ENCODE results near the gene PTGS1.

Gene PTGS1

DNA sequence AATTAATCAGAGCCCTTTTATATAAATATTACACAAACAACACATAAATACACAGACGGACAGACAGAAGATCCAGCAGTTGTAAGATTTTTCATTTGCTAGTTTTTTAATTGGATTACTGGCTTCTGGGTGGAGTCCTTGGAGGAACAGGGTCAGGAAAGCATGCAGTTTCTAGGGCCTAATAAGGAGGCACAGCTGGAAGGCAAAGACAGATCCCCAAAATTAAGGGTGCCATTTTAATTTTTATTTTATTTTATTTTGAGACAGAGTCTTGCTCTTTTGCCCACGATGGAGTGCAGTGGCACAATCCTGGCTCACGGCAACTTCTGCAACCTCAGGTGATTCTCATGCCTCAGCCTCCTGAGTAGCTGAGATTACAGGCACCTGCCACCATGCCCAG lies 49.5 kb downstream of the PTGS1 start:
- no peak overlapping the region for H3K4me3 ChIP-seq (ENCODE audit: low read depth, low read length)
- DNase-seq (ENCODE audit: low read depth) = no peak
- in situ Hi-C loops (cut with HindIII; ENCODE audit: low sequenced_read_pairs) = no loop called here
- TF ChIP-seq, protein P1, sequence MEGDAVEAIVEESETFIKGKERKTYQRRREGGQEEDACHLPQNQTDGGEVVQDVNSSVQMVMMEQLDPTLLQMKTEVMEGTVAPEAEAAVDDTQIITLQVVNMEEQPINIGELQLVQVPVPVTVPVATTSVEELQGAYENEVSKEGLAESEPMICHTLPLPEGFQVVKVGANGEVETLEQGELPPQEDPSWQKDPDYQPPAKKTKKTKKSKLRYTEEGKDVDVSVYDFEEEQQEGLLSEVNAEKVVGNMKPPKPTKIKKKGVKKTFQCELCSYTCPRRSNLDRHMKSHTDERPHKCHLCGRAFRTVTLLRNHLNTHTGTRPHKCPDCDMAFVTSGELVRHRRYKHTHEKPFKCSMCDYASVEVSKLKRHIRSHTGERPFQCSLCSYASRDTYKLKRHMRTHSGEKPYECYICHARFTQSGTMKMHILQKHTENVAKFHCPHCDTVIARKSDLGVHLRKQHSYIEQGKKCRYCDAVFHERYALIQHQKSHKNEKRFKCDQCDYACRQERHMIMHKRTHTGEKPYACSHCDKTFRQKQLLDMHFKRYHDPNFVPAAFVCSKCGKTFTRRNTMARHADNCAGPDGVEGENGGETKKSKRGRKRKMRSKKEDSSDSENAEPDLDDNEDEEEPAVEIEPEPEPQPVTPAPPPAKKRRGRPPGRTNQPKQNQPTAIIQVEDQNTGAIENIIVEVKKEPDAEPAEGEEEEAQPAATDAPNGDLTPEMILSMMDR (IDR thresholded peaks at IDR 0.05; ENCODE audit: low read depth, low read length, missing control alignments) = no peak

DNA sequence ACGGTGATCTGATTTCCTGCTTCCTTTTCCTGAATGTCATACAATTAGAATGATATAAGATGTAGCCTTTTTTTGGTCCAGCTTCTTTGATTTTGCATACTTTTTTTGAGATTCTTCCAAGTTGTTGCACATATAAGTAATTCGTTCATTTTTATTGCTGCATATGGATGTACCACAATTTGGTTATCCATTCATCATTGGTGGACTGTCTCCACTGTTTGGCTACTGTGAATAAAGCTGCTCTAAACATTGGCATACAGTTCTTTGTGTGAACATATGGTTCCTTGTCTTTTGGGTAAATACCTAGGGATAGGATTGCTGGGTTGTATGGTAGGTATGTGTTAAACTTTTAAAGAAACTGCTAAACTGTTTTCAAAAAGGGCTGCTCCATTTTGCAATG lies 54.3 kb downstream of the PTGS1 start:
- H3K4me3 ChIP-seq (ENCODE audit: low read depth, low read length) = no peak overlapping the region
- in situ Hi-C loops (cut with HindIII; ENCODE audit: low sequenced_read_pairs) = no loop called here
- TF ChIP-seq, protein P1 (IDR thresholded peaks at IDR 0.05; ENCODE audit: low read depth, low read length, missing control alignments) = no peak
- no peak for DNase-seq (ENCODE audit: low read depth)

DNA sequence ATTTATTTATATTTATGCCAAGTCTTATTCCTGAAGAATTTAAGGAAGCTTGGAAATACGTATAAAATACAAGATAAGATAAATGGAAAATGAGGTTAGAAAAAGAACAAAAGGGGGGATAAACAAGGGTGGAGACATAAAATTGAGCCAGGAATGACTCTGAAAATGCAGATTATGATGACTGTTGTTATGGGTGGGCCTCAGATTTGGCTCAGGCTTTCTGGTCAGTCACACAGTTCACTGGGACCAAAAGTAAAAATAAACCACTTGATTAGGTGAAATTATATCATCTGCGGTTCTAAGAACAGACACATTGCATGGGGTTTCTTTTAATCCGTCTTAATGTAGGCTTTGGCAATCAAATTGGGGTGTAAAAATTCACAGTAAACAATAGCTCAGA lies 55.9 kb downstream of the PTGS1 start:
- in situ Hi-C loops (cut with HindIII; ENCODE audit: low sequenced_read_pairs) = no loop called here
- TF ChIP-seq, protein P1 (IDR thresholded peaks at IDR 0.05; ENCODE audit: low read depth, low read length, missing control alignments) = no peak
- DNase-seq (ENCODE audit: low read depth) = no peak

DNA sequence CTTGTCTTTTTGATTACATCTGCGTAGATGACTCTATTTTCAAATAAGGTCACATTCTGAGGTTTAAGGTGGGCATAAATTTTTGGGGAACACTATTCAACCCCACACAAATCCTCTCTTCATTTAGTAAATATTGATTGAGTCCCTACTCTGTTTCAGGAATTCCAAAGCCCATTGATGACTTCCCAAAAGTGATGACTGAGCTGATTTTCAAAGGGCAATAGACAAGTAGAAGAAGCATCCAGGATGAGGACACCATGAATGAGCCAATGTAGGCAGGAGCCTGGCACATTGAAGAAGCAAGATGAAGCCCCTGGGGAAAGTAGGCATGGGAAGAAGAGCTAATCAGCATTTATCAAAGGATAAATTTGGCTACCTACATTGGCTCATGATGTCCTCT lies 71.7 kb downstream of the PTGS1 start:
- TF ChIP-seq, protein P1 (IDR thresholded peaks at IDR 0.05; ENCODE audit: low read depth, low read length, missing control alignments) = no peak
- in situ Hi-C loops (cut with HindIII; ENCODE audit: low sequenced_read_pairs) = no loop called here
- DNase-seq (ENCODE audit: low read depth) = no peak

More for the DNA sequence above, 55.9 kb downstream of the PTGS1 start:
- no peak overlapping the region for H3K4me3 ChIP-seq (ENCODE audit: low read depth, low read length)

DNA sequence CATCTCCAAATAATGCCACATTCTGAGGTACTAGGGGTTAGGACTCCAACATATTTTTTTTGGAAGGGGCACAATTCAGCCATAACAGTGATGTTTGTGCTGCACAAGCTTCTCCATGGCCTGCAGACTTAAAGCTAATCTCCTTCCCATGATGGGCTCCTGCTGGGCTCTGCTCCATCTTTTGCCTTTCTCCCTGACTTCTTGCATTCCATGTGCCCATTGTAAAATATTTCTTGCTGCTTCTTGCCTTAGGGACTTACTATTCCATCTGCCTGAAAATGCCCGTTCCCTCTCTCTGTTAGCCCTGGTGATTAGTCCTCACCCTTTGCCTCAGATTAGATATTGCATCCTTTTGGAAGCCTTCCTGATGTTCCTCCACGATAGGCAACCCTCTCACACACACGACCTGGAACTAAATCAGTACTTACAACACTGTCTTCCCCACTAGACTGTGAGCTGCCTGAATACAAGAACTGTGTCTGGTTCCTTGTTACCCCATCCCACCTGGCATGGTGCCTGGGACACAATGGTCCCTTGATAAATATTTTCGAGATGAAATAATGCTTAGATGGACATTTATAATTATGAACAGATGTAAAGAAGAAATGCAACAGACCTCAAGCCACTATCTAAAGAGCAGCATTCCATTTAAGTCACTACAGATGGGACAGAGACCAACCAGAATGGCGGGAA lies 73.4 kb downstream of the PTGS1 start:
- DNase-seq (ENCODE audit: low read depth) = no peak
- in situ Hi-C loops (cut with HindIII; ENCODE audit: low sequenced_read_pairs) = no loop called here

More for the DNA sequence above, 71.7 kb downstream of the PTGS1 start:
- H3K4me3 ChIP-seq (ENCODE audit: low read depth, low read length) = no peak overlapping the region

More for the DNA sequence above, 73.4 kb downstream of the PTGS1 start:
- H3K4me3 ChIP-seq (ENCODE audit: low read depth, low read length) = no peak overlapping the region
- TF ChIP-seq, protein P1 (IDR thresholded peaks at IDR 0.05; ENCODE audit: low read depth, low read length, missing control alignments) = no peak
